Epithelial cell of esophagus (primary cell): ENCODE measurements around the gene TMEM145.

Experiments used
- DNase-seq: peaks from one replicate; pipeline ENCODE4 v3.0.0; 2010; ENCODE audit warnings: low read depth
- H3K4me3 ChIP-seq: 2 replicates; pipeline ENCODE4 v1.5.1; 2011; ENCODE audit warnings: mild to moderate bottlenecking, low read length, control low read depth
- CTCF ChIP-seq: IDR thresholded peaks from 2 replicates; pipeline ENCODE4 v1.5.1; 2011; ENCODE audit warnings: low read depth, mild to moderate bottlenecking, low read length, control low read depth, inconsistent platforms; ENCODE audit not compliant: insufficient read depth; ENCODE audit errors: missing control alignments

The TMEM145 gene

GRCh38 chr19:42274065-42274682 is 38.9 kb upstream of the TMEM145 start:
- H3K4me3 ChIP-seq = no peak overlapping the region
- DNase-seq = no peak
- no peak for TF ChIP-seq CTCF

DNA sequence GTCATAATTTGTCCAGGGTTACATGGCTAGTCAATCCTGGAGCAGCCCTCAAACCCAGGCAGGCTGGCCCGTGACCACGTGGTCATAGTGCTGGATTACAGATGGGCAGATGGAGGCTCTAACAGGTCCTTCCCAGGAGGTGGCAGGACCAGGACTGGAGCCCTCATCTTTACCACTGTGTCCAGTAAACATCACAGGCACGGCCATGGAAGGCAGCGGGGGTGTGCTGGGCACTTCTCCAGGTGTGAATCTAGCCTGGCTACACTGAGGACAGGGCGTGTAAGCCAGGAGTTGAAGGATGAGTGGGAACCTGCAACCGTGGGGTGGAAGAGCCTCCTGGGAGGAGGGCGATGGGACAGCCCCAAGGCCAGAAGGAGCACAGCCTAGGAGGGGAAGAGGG is 38.0 kb upstream of the TMEM145 start:
- H3K4me3 ChIP-seq = no peak overlapping the region
- no peak for DNase-seq
- TF ChIP-seq CTCF = no peak

- no peak for DNase-seq
- H3K4me3 ChIP-seq = no peak overlapping the region
- TF ChIP-seq CTCF = no peak
Observed at GRCh38 chr19:42275517-42275916, 37.6 kb upstream of the TMEM145 start.

DNA sequence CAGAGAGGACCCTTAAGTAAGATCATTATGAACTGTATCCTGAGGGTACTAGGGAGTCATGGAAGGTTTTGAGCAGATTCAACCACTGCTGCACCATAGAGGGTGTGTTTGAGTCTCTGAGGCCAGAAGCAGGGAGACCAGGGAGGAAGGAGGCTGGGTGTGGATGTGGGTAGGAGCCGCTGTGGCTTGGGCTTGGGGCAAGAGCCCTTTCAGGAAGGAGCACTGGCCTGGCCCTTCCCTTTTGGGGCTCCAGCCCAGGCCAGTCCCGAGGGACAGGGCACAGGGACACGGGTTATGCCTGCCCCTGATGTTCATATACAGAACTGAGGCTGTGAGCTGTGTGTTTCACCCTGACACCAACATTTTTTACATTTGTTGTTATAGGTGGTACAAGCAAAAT is 36.8 kb upstream of the TMEM145 start:
- H3K4me3 ChIP-seq = no peak overlapping the region
- no peak for TF ChIP-seq CTCF
- no peak for DNase-seq

GRCh38 chr19:42276821-42277220 is 36.3 kb upstream of the TMEM145 start:
- no peak for TF ChIP-seq CTCF
- peak; percentile 73 for DNase-seq
- H3K4me3 ChIP-seq = no peak overlapping the region

- TF ChIP-seq CTCF = no peak
- peak overlapping the region; percentile 76 for H3K4me3 ChIP-seq
- DNase-seq = peak; percentile 80
Observed at GRCh38 chr19:42277821-42278451, 35.2 kb upstream of the TMEM145 start.
